Measurements from ENCODE around the gene RNF223. TPM values are rescaled to one million over a fixed set of nuclear protein-coding genes. Genes with fewer than 3 reads are reported as not detected.
A peak's percentile ranks its signal among the peaks of the same experiment; 100 is the strongest.
"Not testable (repeated sequence)": the region's sequence is repeated elsewhere in the genome, so short reads cannot be mapped to it uniquely, and the experiment has no call there.

The RNF223 gene
- total RNA-seq, 1 donor from 2014 or later, result not detected

DNA sequence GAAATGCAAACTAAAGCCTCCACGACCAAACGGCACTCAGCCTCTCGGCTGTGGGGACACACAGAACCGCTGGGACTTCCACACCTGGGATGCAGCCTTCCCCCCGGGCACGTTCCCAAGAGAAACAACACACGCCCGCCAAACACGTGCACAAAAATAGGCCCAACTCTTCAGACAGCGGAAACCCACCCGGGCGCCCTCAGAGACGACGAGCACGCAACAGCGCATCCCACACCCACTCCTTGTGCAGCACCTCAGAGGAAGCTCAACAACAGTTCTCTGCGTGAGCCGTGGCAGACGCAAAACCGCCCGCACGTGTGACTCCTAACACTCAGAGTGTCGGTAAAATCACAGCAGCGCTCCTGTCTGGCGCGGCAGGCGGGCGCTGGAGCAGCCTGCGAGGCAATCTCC lies 36.5 kb upstream of the RNF223 start:
- ATAC-seq (no peak), DNase-seq (ENCODE audit: low spot score) (no peak)

DNA sequence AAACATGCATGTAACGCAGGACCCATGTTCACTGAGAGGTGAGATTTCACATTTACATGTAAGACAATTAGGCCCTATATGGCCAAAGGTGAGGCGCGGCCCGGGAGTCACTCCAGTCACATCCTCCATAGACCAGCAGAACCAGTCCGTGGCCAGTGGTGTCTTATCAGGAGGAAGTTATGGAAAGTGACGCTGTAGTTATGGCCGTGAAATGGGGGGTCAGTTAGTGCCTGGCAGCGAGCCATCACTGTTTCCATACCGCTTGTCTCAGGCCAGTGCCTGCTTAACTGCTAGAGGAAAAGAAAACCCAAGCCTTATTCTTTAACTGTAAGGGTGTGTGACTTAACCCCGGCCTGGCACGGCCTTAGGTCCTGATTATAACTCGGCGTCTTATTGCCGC lies 35.6 kb upstream of the RNF223 start:
- DNase-seq (ENCODE audit: low spot score), result no peak
- peak; percentile 19 for ATAC-seq

DNA sequence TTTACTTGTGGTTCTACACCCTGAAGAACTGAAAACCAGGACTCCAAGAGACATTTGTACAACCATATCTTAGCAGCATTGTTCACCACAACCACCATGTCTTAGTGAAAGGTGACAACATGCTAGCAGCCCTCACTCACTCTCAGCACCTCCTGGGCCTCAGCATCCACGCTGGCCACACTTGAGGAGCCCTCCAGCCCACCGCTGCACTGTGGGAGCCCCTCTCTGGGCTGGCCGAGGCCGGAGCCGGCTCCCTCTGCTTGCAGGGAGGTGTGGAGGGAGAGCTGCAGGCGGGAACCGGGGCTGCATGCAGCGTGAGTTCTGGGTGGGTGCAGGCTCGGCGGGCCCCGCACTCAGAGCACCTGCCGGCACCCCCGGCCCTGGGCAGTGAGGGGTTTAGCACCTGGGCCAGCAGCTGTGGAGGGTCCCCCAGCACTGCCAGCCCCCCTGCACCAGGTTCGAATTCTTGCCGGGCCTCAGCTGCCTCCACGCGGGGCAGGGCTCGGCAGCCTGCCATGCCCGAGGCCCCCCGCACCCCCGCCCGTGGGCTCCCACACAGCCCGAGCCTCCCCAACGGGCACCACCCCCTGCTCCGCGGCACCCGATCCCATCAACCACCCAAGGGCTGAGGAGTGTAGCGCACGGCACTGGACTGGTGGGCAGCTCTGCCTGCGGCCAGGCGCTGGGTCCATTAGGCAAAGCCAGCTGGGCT lies 32.6 kb upstream of the RNF223 start:
- ATAC-seq, result no peak
- DNase-seq (ENCODE audit: low spot score), result no peak

DNA sequence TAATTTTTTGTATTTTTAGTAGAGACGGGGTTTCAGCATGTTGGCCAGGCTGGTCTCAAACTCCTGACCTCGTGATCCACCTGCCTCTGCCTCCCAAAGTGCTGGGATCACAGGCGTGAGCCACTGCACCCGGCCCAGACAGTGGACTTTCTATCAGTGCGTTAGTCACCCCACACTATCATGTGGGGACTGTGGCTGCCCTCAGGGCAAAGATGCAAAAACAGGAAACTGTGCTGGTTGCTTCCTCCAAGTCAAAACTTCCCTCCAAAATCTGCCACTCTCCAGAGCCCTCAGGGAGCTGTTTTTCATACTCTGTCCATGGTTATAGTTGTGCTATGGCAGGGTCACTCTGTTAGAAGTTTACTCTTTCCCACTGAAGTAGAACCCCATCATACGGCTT lies 30.0 kb upstream of the RNF223 start:
- not testable (repeated sequence) for ATAC-seq; DNase-seq (ENCODE audit: low spot score)

- DNase-seq (ENCODE audit: low spot score) (no peak), ATAC-seq (no peak)
Measured at GRCh38 chr1:1101503-1101902, 27.4 kb upstream of the RNF223 start.

GRCh38 chr1:1100296-1100695 lies 26.2 kb upstream of the RNF223 start:
- peak; percentile 14 for DNase-seq (ENCODE audit: low spot score)
- ATAC-seq, result no peak

- ATAC-seq, result no peak
- no peak for DNase-seq (ENCODE audit: low spot score)
Measured at GRCh38 chr1:1099506-1100183, 25.5 kb upstream of the RNF223 start.

DNA sequence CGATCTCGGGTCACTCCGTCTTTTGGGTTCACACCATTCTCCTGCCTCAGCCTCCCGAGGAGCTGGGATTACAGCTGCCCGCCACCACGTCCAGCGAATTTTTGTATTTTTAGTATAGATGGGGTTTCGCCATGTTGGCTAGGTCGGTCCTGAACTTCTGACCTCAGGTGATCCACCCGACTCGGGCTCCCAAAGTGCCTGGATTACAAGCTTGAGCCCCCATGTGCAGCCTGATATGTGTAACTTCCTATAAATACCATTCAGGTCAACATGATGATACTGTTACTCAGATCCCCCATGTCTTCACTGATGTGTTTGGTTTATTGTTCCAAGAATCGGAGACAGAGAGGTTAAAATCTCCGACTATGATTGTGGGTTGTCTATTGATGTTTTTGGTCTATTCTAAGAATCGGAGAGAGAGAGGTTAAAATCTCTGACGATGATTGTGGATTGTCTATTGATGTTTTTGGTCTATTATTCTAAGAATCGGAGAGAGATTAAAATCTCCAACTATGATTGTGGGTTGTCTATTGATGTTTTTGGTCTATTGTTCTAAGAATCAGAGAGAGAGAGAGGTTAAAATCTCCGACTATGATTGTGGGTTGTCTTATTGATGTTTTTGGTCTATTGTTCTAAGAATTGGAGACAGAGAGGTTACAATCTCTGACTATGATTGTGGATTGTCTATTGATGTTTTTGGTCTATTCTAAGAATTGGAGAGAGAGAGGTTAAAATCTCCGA lies 24.7 kb upstream of the RNF223 start:
- DNase-seq (ENCODE audit: low spot score) (peak; percentile 14), ATAC-seq (no peak)

GRCh38 chr1:1096136-1096535 lies 22.0 kb upstream of the RNF223 start:
- not testable (repeated sequence) for ATAC-seq
- DNase-seq (ENCODE audit: low spot score), result peak; percentile 21

DNA sequence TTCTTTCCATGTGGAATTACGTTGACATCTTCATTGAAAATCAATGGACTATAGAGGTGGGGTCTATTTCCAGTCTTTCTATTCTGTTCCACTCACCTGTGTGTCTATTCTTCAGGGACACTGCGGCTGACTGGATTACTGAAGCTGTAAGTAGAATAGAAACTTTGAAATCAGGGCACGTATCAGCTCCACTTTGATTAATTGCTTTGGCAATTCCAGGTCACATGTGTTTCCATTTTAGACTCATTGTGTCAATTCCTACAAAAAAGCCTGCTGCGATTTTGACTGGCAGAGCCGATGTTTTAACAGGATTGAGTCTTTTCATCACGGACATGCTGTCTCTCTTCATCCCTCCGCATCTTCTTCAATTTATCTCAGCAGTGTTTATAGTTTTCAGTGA lies 20.9 kb upstream of the RNF223 start:
- DNase-seq (ENCODE audit: low spot score) (peak; percentile 2), ATAC-seq (no peak)

- DNase-seq (ENCODE audit: low spot score) (peak; percentile 28), ATAC-seq (no peak)
Measured at GRCh38 chr1:1093610-1093943, 19.5 kb upstream of the RNF223 start.

GRCh38 chr1:1092894-1093609 lies 18.9 kb upstream of the RNF223 start:
- no peak for ATAC-seq

GRCh38 chr1:1092149-1092855 lies 18.2 kb upstream of the RNF223 start:
- ATAC-seq (no peak), DNase-seq (ENCODE audit: low spot score) (peak; percentile 28)

More at GRCh38 chr1:1092894-1093609, 18.9 kb upstream of the RNF223 start:
- peak; percentile 30 for DNase-seq (ENCODE audit: low spot score)

GRCh38 chr1:1091344-1092148 lies 17.4 kb upstream of the RNF223 start:
- ATAC-seq, result peak; percentile 8
- peak; percentile 44 for DNase-seq (ENCODE audit: low spot score)

GRCh38 chr1:1090424-1091343 lies 16.6 kb upstream of the RNF223 start:
- ATAC-seq (no peak), DNase-seq (ENCODE audit: low spot score) (peak; percentile 42)

DNA sequence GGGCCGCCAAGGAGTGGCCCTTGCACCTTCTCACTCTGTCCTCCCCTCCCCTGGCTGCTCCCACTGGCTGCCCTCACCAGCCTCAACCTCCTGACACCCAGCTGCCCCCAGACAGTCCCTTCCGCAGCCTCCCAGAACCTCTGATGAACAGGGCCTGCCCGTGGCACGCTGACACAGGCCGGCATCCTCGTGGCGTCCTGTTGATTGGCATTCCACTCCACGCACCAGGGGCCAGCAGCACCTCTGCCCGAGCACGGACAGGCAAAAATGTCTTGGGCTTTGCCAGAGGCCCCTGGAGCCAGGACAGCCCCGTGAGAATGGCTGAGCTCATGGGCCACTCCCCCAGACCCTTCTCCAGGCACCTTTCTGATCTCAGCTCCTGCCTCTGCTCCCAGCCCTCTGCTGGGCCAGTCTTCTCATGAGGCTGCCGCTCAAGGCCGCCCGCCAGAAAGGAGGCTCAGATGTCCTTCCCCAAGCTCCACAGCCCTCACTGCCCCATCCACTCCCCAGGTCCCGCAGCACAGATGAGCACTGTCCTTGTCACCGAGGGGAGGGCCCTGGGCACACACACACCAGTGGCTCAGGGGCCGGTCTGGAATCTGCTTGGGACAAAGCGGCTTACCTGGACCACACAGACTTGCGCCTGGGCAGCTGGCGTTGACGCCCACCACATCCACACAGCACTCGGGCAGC lies 15.8 kb upstream of the RNF223 start:
- peak; percentile 28 for DNase-seq (ENCODE audit: low spot score)
- no peak for ATAC-seq

- DNase-seq (ENCODE audit: low spot score), result peak; percentile 39
- no peak for ATAC-seq
Measured at GRCh38 chr1:1088801-1089680, 14.9 kb upstream of the RNF223 start.
